Activated CD8-positive, alpha-beta memory T cell treated with anti-CD3 and anti-CD28 coated beads for 4 hours (primary cell): ENCODE measurements around the gene FBXO28.

Source experiments
- DNase-seq, 2 donors: peaks; one replicate each; pipeline ENCODE4 v3.0.0-alpha.2; 2020; ENCODE audit warnings: low read depth in 2 of 2

Gene FBXO28

DNA sequence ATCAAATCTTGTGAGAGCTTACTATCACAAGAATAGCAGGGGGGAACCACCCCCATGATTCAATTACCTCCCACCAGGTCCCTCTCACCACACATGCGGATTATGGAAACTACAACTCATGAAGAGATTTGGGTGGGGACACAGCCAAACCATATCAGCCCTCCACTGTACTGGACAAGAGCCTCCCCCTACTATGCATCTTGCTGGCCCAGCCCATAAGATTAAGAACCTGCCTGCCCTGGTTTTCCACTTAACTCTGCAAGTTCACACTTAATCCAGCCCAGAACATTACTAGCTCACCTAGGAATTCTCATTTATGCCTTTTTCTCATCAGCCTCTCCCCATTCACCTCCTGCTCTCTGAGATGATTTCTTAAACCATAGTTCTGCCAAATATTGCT, 18.0 kb upstream of the FBXO28 start:
- no peak for DNase-seq

DNA sequence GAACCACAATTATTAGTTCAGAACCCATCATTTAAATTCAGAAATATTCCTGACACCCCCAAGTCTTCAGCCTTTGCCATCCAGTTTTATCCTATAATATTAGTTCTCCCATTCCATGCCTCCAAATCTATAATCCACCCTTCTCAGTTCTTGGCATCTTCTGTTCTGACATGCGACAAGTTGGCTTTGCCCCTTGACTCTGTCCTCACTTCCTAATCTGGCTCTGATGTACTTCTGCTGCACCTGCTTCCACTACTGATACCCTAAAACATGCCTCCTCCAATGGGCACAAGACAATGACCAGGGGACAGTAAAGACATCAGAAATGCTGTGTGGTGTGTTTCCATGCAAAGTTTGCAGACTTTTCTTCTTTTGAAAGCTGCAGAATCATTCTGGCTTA, 17.1 kb upstream of the FBXO28 start:
- DNase-seq: no peak

DNA sequence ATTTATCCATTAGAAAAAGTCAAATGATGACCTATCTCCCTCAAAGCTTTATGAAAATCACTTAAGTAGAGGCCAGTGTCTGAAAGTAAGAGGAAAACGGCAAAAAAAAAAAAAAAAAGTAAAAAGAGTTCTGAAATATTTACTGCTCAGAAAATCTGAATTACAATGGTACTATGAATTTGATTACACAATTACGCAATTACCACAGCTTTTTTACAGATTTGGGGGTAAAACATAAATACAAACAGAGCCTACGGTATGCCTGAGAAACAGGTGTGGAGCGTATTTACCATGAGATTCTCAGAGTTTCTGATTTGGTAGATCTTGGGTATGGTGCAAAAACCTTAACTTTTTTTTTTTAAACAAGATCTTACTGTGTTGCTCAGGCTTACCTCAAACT, 15.9 kb upstream of the FBXO28 start:
- DNase-seq: no peak

DNA sequence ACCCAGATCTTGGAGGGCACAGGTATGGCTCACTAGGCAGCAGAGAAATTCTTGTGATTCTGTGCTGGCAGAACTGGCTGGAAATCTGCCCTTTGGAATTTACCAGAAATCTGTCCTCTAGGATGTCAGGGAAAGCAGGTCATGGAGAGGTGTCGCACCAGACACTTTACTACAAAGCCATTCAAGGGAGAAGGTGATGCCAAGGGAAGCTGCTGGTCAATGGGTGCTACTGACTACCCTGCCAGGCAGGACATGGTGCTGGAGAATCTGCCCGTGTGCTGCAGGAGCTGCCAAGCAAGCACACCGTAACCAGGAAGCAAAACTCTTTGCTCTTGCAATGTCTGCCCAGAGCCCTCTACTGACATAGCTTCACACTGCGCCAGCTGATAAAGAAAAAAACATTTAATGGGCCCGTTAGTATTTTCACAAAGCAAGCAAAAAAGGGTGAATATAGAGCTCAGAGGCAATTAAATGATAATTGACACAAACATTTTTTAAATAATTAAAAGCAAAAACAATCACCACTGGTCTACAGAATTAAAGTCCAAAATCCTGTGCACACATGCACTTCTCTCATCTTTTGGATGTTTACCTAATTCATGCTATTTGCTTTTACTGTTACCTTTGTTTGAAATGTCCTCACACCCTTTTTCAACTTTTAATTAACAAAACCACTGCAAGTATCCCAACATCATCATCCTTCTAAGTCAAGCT, 7.2 kb upstream of the FBXO28 start:
- DNase-seq: no peak

DNA sequence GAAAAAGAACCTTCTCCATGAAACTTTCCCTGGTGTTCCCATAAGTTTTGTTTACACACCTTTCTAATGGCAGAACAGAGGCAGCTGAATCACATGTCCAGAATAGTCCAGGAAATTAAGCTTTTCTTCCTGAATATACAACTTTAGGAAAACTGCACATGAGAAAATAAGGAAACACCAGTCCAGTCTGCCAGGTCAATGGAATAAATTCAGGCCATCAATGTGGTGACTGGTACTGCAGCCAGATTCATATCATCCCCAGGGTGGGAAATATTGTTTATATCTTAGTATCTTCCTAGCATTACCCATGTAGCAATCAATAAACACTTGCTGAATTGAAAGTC, 6.7 kb upstream of the FBXO28 start:
- no peak for DNase-seq

DNA sequence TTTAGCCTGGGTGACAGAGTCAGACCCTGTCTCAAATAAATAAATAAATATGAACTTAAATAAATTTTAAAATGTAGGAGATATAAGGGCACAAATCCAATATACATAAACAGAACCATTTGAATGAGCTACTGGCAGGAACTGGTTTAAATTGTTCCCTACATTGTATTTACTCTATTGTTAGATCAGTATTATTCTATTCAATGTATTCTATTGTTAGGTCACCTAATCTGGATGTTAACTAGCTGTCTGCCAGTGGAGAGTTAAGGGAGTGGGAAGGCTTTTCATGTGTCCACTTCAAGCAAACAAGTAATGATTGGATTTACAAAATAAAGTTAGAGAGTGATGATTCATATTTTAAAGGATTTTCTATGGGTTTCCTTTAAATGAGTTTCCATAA, 4.9 kb upstream of the FBXO28 start:
- DNase-seq: no peak

DNA sequence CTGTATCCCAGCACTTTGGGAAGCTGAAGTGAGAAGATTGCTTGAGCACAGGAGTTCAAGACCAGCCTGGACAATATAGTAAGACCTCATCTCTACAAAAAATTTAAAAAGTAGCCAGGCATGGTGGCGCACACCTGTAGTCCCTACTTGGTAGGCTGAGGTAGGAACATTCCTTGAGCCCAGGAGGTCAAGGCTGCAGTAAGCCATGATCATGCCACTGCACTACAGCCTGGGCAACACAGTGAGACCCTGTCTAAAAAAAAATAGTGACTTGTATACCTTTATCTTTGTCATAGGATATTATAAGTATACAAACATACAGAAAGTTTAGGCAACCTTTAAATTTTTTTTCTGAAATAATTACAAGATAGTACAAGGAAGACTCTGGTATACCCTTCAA, 3.9 kb upstream of the FBXO28 start:
- DNase-seq: no peak

DNA sequence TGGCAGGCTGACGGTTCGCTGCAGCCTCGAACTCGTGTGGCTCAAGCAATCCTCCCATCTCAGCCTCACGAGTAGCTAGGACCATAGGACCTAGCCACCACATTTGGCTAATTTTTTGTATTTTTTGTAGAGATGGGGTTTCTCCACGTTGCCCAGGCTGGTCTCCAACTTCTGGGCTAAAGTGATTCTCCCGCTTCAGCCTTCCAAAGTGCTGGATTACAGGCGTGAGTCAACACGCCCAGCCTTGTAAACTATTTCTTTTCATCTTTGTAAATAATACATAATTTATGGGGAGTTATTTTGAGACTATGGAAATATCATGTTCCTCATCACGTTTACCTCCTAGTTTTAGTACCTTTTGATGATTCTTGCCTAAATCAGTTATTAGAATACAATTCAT, 906 bp upstream of the FBXO28 start:
- DNase-seq: no peak

DNA sequence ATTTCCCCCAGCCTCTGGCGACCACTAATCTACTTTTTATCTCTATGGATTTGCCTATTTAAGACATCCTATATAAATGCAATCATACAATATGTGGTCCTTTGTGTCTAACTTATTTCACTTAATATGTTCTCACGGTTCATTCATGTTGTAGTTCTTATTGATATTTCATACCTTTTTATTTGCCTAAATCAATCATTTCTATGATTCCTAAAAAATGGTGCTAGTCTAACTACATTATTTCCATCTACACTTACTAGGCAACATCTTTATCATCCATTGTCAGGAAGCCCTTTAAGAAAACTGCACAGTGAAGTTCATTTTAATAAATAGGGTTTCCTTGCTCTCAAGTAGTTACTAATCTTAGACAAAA, 380 bp upstream of the FBXO28 start:
- no peak for DNase-seq

DNA sequence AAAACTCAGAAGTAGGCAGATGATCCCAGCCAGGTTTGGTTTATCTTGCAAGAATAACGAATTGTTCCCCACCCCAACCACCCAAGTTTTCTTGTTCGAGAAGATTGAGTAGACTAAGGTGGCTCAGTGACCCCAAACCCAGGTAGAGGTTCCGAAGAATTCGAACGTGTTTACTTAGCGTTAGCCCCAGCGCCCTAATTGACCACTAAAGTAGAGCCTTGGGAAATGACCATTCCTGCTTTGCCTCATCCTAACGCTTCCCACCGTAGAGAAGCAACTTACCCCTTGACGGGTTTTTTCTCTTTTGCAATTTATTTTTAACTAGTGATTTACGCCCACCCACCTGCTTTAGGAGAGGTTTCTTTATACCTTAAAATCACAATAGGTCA, 870 bp downstream of the FBXO28 start:
- no peak for DNase-seq

DNA sequence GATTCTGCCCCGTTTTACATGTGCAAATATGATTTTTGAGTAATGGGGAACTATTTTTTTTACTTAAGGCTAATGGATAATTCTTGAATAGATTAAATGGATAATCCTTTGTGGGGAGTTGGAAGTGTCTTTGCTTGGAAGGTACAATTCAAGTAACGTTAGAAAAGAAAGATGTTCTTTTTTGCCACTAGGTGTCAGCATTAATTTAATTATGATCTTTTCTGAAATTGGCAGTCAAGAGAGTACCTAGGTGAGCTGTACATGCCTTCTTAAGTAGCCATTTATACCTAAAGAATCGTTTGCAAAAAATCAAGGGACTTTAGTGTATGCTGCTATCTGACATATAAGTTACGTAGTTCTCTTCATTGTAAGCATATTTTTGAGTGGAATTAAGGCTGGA, 2.2 kb downstream of the FBXO28 start:
- no peak for DNase-seq

DNA sequence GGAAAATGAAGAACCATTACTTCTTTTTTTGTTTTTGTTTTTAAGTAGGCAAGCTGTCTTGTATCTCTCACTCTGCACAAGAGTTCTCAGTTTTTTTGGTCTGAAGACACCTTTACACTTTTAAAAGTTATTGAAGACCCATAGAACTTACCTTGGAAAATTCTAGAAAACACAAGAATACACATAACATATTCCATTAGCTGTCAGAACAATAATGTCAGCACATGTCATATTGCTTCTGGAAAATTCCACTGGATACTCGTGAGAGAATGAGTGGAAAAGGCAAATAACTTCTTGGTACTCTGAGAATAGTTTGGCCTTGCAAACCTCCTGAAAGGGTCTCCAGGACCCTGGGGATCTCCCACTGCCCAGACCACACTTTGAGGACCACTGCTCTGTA, 4.8 kb downstream of the FBXO28 start:
- DNase-seq: no peak

DNA sequence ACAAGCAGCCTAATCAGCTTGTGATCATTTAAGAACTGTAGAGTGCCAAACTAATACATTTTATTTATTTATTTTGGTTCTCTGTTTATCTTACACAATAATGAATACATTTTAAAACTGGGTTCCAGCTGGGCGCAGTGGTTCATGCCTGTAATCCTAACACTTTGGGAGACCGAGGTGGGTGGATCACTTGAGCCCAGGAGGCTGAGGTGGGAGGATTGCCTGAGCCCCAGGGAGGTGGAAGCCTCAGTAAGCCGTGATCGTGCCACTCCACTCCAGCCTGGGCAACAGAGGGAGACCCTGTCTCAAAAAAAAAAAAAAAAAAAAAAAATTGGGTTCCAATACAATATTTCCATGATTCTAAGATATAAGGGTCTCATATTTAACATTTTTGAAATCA, 9.2 kb downstream of the FBXO28 start:
- no peak for DNase-seq

DNA sequence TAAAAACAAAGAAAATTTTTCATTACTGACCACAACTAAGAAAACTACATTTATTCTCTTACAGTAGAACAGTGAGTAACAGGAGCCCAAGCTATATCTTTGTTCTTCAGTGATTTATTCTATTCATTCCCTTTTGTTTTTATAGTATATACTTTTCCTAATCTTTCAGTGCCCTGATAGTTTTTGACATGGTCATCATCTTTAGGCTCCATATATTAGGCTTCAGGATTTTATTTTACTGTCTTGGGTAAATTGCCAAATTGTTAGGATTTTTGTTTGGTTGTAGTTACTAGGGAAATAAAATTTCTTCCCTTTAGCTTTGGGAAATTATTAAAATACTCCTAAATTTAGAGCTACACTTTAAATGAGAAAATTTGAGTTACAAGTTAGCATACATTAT, 10.3 kb downstream of the FBXO28 start:
- DNase-seq: no peak

DNA sequence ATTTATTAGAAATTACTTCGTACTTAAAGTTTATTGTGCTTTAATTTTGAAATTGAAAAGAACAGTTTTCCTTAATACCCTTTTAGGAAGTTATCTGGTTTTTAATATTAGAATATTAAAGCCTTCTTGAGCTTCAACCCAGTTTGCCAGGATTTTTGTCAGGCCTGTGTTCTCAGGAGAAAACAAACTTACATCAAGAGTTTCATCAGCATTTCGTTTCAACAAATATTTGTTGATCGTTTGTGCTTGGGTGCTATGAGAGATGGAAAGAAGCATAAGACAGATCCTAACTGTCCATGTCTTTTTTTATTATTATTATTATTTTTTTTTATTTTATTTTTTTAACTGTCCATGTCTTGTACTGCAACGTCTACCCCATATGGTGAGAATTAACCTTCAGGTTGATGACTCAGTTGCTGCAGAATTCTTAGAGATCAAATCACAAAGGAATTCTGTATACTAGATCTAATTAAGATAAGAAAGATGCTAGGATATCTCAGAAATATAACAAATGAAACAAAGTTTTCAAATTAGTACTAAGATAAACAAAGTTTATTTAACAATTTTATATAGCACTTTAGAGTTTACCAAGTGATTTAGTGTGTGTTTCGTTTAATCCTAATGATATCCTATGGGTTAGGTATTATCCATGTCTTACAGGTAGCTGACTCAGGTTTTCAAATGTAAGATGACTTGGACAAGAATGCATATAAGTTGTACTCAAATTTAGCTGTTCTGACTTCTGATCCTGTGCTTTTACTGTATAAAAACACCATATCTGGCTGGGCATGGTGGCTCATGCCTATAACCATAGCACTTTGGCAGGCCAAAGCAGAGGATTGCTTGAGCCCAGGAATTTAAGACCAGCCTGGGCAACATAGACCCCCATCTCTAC, 14.3 kb downstream of the FBXO28 start:
- no peak for DNase-seq

DNA sequence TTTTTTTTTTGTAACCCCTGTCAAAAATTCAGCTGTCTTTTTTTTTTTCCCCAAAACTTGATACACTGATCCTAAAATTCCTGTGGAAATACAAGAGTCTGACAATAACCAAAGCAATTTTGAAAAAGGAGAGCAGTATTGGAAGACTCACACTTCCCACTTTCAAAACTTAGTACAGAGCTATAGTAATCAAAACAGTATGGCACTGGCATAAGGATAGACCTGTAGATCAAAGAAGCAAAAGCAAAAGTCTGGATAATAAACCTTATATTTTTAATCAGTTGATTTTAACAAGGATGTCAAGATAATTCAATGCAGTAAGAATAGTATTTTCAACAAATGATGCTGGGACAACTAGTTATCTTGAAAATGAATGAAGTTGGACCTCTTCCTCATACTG, 17.3 kb downstream of the FBXO28 start:
- DNase-seq: no peak

DNA sequence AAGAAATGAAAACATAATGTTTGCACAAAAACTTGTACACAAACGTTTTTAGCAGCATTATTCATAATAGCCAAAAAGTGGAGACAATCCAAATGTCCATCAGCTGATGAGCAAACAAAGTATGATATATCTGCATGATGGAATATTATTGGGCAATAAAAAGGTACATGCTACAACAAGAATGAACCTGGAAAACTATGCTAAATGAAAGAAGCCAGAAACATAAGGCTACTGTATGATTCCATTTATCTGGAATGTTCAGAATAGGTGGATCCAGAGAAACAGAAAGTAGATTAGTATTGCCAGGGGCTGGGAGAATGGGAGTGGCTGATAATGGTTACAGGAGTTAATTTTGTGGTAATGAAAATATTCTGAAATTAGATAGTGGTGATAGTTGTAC, 19.0 kb downstream of the FBXO28 start:
- DNase-seq: no peak

DNA sequence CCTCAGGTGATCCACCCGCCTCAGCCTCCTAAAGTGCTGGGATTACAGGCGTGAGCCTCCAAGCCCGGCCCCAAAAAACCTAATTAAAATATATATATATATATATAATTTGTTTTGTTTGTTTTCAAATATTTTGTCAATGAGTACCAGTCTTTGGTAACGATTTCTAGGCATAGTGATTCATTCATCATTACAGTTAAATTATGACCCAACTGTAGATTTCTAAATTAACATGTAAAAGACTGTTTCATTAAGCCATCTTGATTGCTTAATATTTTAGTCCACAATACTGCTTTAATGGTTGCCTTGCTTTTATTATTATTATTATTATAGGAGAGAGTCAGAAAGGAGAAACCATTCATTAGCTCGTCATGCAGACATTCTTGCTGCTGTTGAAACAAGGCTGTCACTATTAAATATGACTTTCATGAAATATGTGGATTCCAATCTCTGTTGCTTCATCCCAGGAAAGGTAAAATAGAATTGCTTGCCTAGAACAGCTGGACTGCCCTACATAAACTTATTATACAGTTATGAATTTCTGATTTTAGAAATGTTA, 19.9 kb downstream of the FBXO28 start:
- no peak for DNase-seq

DNA sequence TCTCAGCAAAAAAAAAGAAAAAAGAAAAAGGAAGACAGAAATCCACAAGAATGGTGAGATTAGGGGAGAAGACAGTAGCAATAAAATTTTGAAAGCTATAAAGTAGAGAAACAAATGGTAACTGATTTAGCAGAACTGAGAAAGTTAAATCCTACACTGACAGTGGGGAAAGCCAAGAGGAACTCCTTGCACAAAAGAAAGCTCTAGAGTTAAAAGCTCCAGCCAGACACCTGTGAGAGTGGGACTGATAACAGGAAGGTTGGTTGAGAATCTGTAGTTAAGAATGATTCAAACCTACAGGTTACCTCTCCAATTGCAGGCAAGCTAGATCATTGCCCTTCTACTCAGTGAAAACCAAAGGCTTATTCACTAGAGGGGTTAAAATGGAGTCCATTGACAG, 23.6 kb downstream of the FBXO28 start:
- no peak for DNase-seq

DNA sequence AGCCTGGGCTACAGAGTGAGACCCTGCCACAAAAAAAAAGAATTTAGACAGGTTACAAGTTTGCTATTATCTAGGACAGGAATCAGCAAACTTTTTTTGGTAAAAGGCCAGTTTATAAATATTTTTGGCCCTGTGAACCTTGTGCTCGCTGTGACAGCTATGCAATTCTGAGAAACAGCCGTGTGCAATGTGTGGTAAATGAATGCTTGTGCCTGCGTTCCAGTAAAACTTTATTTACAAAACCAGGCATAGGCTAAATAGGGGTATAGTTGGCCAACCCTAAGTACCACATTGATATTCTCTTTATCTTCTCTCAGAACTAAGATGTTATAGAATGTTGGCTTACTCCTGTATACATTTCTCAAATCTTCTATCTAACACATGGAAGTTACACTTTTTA, 24.3 kb downstream of the FBXO28 start:
- DNase-seq: no peak

DNA sequence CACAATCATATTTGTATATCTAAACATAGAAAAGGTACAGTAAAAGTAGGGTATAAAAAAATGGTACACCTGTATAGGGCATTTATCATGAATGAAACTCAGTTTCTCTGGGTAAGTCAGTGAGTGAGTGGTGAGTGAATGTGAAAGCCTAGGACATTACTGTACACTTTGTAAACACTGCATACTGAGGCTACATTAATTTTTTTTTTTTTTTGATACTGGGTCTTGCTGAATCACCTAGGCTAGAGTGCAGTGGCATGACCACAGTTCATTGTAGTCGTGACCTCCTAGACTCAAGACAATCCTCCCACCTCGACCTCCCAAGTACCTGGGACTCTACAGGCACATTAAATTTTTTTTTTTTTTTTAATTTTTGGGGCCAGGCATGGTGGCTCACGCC, 27.8 kb downstream of the FBXO28 start:
- no peak for DNase-seq

DNA sequence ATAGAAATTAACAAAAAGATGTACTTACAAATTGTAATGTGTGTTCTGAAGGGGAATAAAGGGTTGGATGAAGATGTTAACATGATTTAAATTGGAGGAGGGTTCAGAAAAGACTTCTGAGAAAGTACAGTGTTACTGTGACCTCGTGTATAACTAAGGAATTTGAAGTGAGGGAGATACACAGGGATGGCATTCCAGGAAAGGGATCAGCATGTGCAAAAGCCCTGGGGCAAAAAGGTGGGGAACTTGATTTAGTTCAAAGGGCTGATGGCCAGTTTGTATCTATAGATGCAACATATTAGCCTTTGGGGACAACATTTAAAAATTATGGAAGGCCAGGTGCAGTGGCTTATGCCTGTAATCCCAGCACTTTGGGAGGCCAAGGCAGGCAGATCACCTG, 35.8 kb downstream of the FBXO28 start:
- DNase-seq: no peak

DNA sequence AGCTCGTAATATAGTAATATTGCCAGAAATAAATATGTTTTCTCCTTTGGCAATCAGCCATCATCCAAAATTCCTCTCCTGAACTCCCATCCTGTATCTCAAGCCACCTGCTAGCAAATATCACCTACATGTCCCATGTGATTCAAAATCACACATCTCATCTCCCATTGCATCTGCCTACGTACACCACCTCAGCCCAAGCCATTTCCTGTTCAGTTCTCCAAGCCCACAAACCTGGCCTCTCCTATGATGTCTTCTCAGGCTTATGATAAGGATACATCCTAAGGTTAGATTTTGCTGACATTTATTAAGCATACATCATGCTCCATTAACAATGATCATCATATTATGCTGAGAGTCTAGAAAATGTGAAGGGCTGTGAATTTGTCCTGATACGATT, 37.2 kb downstream of the FBXO28 start:
- DNase-seq: no peak
